WTC11 (cell line): Measurements from ENCODE around the gene VWF.

ENCODE experiments used
- GRHL2 ChIP-seq: fragments of 250-450 bp; sonication (Bioruptor Pico); IDR thresholded peaks from 2 replicates; pipeline ENCODE4 v1.8.0; 2022; ENCODE audit warnings: mild to moderate bottlenecking, moderate library complexity; ENCODE audit not compliant: insufficient replicate concordance, severe bottlenecking
- GTF2I ChIP-seq: fragments of 250-450 bp; sonication (Bioruptor Pico); conservative IDR thresholded peaks from 2 replicates; pipeline ENCODE4 v1.4.0; 2021; ENCODE audit warnings: mild to moderate bottlenecking
- JUN ChIP-seq: sonication (generic); formaldehyde crosslinking; IDR thresholded peaks from 2 replicates; pipeline ENCODE4 v1.8.0; 2023; ENCODE audit warnings: mild to moderate bottlenecking, missing genetic modification reagents
- PRRX2 ChIP-seq: fragments of 250-450 bp; sonication (Bioruptor Pico); IDR thresholded peaks from 2 replicates; pipeline ENCODE4 v1.8.0; 2021; ENCODE audit warnings: mild to moderate bottlenecking
- SMAD3 ChIP-seq: sonication (generic); formaldehyde crosslinking; IDR thresholded peaks from 2 replicates; pipeline ENCODE4 v1.8.0; 2022; ENCODE audit warnings: missing genetic modification reagents, mild to moderate bottlenecking, borderline replicate concordance
- TEAD4 ChIP-seq: sonication (generic); formaldehyde crosslinking; IDR thresholded peaks from 2 replicates; pipeline ENCODE4 v1.8.0; 2022; ENCODE audit warnings: mild to moderate bottlenecking, missing genetic modification reagents
- ZNF423 ChIP-seq: fragments of 250-450 bp; sonication (Bioruptor Pico); IDR thresholded peaks from 2 replicates; pipeline ENCODE4 v2.1.2; 2022; ENCODE audit warnings: mild to moderate bottlenecking, moderate library complexity
- TF ChIP-seq, protein P1 (sequence below): fragments of 200-600 bp; IDR thresholded peaks from 2 replicates; pipeline ENCODE4 v1.8.0; 2022; ENCODE audit warnings: antibody characterized with exemption
- TF ChIP-seq, protein P2 (sequence below): sonication (generic); formaldehyde crosslinking; IDR thresholded peaks from 2 replicates; pipeline ENCODE4 v1.8.1; 2022; ENCODE audit warnings: mild to moderate bottlenecking, moderate library complexity, missing genetic modification reagents
- TF ChIP-seq, protein P3 (sequence below): sonication (generic); formaldehyde crosslinking; IDR thresholded peaks from 2 replicates; pipeline ENCODE4 v1.8.0; 2022; ENCODE audit warnings: mild to moderate bottlenecking, missing genetic modification reagents
- TF ChIP-seq, protein P4 (sequence below): sonication (generic); formaldehyde crosslinking; IDR thresholded peaks from 2 replicates; pipeline ENCODE4 v1.8.0; 2023; ENCODE audit warnings: missing genetic modification reagents, mild to moderate bottlenecking, borderline replicate concordance
- TF ChIP-seq, protein P5 (sequence below): sonication (generic); formaldehyde crosslinking; IDR thresholded peaks from 2 replicates; pipeline ENCODE4 v1.8.1; 2023; ENCODE audit warnings: mild to moderate bottlenecking, moderate library complexity, missing genetic modification reagents
- TF ChIP-seq, protein P6 (sequence below): sonication (generic); formaldehyde crosslinking; IDR thresholded peaks from 2 replicates; pipeline ENCODE4 v1.8.0; 2022; ENCODE audit warnings: mild to moderate bottlenecking, missing genetic modification reagents
- TF ChIP-seq, protein P7 (sequence below): fragments of 250-450 bp; sonication (Bioruptor Pico); IDR thresholded peaks from 2 replicates; pipeline ENCODE4 v1.9.0; 2021; ENCODE audit warnings: mild to moderate bottlenecking

DNA sequence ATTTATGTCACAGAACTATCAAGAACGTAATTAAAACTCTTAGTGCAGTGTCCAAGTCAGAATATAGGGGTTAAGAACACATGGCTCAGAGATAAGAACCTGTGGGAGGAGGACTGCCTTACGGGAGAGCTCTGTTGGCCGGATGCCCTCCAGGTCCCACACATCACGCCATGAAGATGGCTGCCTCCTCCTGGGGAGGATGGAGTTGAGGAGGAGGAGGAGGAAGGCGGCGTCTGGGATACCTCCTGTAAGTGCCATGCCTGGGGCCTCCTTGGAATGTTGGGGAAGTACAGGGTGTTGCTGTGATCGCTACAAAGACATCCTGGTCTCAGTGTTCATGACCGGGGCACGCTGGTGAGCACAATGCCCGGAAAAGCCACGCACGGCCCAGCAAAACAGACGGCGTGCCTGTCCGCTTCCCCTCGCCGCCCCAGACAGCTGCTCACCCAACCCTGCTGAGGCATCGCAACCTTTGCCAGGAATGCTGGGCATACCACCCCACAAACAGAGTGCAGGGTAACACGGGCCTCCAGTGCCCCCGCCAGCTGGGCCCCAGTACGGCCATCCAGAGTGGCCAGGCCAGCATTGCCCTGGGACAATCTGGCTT is 47.0 kb upstream of the VWF start:
- TF ChIP-seq, protein P1, sequence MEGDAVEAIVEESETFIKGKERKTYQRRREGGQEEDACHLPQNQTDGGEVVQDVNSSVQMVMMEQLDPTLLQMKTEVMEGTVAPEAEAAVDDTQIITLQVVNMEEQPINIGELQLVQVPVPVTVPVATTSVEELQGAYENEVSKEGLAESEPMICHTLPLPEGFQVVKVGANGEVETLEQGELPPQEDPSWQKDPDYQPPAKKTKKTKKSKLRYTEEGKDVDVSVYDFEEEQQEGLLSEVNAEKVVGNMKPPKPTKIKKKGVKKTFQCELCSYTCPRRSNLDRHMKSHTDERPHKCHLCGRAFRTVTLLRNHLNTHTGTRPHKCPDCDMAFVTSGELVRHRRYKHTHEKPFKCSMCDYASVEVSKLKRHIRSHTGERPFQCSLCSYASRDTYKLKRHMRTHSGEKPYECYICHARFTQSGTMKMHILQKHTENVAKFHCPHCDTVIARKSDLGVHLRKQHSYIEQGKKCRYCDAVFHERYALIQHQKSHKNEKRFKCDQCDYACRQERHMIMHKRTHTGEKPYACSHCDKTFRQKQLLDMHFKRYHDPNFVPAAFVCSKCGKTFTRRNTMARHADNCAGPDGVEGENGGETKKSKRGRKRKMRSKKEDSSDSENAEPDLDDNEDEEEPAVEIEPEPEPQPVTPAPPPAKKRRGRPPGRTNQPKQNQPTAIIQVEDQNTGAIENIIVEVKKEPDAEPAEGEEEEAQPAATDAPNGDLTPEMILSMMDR = no peak
- no peak for TF ChIP-seq SMAD3 (CRISPR knock-in tag)
- no peak for TF ChIP-seq JUN (CRISPR knock-in tag)
- TF ChIP-seq, protein P2, sequence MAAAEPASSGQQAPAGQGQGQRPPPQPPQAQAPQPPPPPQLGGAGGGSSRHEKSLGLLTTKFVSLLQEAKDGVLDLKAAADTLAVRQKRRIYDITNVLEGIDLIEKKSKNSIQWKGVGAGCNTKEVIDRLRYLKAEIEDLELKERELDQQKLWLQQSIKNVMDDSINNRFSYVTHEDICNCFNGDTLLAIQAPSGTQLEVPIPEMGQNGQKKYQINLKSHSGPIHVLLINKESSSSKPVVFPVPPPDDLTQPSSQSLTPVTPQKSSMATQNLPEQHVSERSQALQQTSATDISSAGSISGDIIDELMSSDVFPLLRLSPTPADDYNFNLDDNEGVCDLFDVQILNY (CRISPR knock-in tag) = no peak
- TF ChIP-seq, protein P3, sequence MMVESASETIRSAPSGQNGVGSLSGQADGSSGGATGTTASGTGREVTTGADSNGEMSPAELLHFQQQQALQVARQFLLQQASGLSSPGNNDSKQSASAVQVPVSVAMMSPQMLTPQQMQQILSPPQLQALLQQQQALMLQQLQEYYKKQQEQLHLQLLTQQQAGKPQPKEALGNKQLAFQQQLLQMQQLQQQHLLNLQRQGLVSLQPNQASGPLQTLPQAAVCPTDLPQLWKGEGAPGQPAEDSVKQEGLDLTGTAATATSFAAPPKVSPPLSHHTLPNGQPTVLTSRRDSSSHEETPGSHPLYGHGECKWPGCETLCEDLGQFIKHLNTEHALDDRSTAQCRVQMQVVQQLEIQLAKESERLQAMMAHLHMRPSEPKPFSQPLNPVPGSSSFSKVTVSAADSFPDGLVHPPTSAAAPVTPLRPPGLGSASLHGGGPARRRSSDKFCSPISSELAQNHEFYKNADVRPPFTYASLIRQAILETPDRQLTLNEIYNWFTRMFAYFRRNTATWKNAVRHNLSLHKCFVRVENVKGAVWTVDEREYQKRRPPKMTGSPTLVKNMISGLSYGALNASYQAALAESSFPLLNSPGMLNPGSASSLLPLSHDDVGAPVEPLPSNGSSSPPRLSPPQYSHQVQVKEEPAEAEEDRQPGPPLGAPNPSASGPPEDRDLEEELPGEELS = no peak
- no peak for TF ChIP-seq PRRX2
- no peak for TF ChIP-seq ZNF423 (CRISPR knock-in tag)
- TF ChIP-seq TEAD4 (CRISPR knock-in tag) = no peak
- TF ChIP-seq GRHL2 (CRISPR knock-in tag) = no peak
- TF ChIP-seq, protein P4, sequence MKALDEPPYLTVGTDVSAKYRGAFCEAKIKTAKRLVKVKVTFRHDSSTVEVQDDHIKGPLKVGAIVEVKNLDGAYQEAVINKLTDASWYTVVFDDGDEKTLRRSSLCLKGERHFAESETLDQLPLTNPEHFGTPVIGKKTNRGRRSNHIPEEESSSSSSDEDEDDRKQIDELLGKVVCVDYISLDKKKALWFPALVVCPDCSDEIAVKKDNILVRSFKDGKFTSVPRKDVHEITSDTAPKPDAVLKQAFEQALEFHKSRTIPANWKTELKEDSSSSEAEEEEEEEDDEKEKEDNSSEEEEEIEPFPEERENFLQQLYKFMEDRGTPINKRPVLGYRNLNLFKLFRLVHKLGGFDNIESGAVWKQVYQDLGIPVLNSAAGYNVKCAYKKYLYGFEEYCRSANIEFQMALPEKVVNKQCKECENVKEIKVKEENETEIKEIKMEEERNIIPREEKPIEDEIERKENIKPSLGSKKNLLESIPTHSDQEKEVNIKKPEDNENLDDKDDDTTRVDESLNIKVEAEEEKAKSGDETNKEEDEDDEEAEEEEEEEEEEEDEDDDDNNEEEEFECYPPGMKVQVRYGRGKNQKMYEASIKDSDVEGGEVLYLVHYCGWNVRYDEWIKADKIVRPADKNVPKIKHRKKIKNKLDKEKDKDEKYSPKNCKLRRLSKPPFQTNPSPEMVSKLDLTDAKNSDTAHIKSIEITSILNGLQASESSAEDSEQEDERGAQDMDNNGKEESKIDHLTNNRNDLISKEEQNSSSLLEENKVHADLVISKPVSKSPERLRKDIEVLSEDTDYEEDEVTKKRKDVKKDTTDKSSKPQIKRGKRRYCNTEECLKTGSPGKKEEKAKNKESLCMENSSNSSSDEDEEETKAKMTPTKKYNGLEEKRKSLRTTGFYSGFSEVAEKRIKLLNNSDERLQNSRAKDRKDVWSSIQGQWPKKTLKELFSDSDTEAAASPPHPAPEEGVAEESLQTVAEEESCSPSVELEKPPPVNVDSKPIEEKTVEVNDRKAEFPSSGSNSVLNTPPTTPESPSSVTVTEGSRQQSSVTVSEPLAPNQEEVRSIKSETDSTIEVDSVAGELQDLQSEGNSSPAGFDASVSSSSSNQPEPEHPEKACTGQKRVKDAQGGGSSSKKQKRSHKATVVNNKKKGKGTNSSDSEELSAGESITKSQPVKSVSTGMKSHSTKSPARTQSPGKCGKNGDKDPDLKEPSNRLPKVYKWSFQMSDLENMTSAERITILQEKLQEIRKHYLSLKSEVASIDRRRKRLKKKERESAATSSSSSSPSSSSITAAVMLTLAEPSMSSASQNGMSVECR = no peak
- TF ChIP-seq, protein P5, sequence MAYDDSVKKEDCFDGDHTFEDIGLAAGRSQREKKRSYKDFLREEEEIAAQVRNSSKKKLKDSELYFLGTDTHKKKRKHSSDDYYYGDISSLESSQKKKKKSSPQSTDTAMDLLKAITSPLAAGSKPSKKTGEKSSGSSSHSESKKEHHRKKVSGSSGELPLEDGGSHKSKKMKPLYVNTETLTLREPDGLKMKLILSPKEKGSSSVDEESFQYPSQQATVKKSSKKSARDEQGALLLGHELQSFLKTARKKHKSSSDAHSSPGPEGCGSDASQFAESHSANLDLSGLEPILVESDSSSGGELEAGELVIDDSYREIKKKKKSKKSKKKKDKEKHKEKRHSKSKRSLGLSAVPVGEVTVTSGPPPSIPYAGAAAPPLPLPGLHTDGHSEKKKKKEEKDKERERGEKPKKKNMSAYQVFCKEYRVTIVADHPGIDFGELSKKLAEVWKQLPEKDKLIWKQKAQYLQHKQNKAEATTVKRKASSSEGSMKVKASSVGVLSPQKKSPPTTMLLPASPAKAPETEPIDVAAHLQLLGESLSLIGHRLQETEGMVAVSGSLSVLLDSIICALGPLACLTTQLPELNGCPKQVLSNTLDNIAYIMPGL = no peak
- TF ChIP-seq GTF2I (CRISPR knock-in tag) = no peak
- TF ChIP-seq, protein P6, sequence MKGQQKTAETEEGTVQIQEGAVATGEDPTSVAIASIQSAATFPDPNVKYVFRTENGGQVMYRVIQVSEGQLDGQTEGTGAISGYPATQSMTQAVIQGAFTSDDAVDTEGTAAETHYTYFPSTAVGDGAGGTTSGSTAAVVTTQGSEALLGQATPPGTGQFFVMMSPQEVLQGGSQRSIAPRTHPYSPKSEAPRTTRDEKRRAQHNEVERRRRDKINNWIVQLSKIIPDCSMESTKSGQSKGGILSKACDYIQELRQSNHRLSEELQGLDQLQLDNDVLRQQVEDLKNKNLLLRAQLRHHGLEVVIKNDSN = no peak
- TF ChIP-seq, protein P7, sequence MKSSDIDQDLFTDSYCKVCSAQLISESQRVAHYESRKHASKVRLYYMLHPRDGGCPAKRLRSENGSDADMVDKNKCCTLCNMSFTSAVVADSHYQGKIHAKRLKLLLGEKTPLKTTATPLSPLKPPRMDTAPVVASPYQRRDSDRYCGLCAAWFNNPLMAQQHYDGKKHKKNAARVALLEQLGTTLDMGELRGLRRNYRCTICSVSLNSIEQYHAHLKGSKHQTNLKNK = no peak
